Measurements from ENCODE around the gene ADCY9. TPM values are rescaled to one million over a fixed set of nuclear protein-coding genes. Genes with fewer than 3 reads are reported as not detected.

The ADCY9 gene
- total RNA-seq, 1 experiment from 2014 or later: 9.8 TPM

DNA sequence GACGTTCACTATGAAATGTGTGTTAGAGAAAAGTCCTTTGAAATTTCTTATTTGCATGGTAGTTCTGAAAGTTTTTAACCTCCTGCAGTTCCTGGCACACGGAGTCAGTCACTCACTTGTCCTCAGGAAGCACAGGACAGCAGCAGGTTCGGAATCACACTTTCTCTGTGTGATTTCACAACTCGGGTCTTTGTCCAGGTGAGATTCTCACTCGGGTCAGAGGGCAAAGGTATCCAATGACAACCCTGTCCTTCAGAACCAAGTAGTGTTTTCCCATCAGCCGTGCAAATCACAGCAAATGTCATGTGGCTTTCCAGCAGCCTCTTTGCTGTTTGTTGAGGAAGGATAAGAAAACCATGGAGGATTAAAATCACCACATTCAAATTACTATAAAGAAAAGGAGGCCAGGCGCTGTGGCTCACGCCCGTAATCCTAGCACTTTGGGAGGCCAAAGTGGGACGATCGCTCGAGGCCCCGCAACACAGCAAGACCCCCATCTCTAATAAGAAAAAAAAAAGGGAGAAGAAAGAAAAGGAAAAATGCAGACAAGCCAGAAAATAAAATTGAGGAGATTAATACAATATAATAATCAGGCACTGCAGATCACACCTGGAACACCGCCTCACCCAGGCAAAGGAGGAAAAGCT lies 22.0 kb downstream of the ADCY9 start:
- H3K27ac ChIP-seq (ENCODE audit: low read depth, low read length): no peak overlapping the region
- TF ChIP-seq SP1 (IDR thresholded peaks at IDR 0.05; ENCODE audit: low read depth) (no peak), CTCF (IDR thresholded peaks at IDR 0.05 in 2 of 3, conservative IDR thresholded peaks at IDR 0.05 in 1 of 3; ENCODE audit: borderline replicate concordance in 1 of 3, insufficient read depth in 1 of 3, low read depth in 2 of 3, low read length in 2 of 3) (peak in 1 of 3 experiments; percentile 21; a peak in 1 of 6 replicates)
- H3K4me1 ChIP-seq (ENCODE audit: control insufficient read depth in 1 of 2, insufficient read depth in 2 of 2, low read length in 2 of 2): peaks cover 0 to 3% of the 10 kb centered on the region in 2 experiments; a peak in 1 of 4 replicates
- no TSS peak for BruUV-seq (replicated peaks)
- H3K9me2 ChIP-seq (ENCODE audit: insufficient read depth): no peaks in the 10 kb centered on the region
- no peak overlapping the region for H3K4me2 ChIP-seq (ENCODE audit: low read length)
- H3K4me3 ChIP-seq (replicated peaks in 1 of 2; ENCODE audit: low read depth in 1 of 2, low read length in 2 of 2): no peak overlapping the region
- H2AFZ ChIP-seq (ENCODE audit: low read depth, low read length, poor library complexity, severe bottlenecking): no peak overlapping the region
- no peaks in the 10 kb centered on the region for H3K36me3 ChIP-seq (ENCODE audit: control insufficient read depth in 1 of 2, insufficient read depth in 2 of 2, low read length in 2 of 2)
- no peak for DNase-seq (ENCODE audit: low read depth, low spot score)
- no peak for ATAC-seq
- H3K27me3 ChIP-seq (ENCODE audit: insufficient read depth, low read length): no peaks in the 10 kb centered on the region
- H3K79me2 ChIP-seq (ENCODE audit: insufficient read depth, low read length): no peaks in the 10 kb centered on the region
- H3K9me3 ChIP-seq (ENCODE audit: control insufficient read depth in 1 of 2, insufficient read depth in 1 of 2, low read depth in 1 of 2, low read length in 2 of 2): no peaks in the 10 kb centered on the region
- H4K20me1 ChIP-seq (ENCODE audit: insufficient read depth): no peaks in the 10 kb centered on the region
- RAD21 ChIA-PET (ENCODE audit: low non-redundant PET in 1 of 2, low total read pairs in 2 of 2, uncharacterized antibody in 2 of 2, unreplicated experiment in 2 of 2): no interaction called here
- H3K9ac ChIP-seq (ENCODE audit: low read length): no peak overlapping the region
- CTCF ChIA-PET: interaction anchor here (1.0 kb wide), 1 partner anchor 179 kb away, joined by 3 read pairs; the partner anchor contains the start of gene TFAP4
- POLR2A ChIA-PET: no interaction called here
- intact Hi-C loops (cut with micrococcal nuclease): no loop called here

DNA sequence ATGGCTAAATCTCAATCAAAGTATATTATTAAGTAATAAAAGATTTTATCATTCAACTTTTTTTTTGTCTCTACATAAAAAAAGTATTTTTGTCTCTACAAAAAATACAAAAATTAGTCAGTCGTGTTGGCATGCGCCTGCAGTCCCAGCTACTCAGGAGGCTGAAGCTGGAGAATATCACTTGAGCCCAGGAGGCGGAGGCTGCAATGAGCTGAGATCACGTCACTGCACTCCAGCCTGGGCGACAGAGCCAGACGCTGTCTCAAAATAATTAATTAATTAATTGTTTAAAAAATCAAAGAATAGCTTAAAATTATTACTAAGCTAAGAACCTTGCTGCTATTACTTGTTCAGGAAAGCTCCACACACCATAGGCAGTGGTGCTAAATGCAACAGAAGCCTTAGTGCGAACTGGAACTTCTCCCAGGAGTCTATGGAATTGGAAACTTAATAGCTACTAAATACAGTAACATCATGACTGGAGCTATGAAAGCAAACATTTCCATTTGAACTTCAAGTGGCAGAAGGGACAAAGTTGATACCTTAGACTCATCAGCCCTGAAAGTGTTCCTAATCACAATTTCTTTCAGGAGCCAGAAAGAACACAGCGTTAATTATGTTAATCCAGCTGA lies 22.6 kb downstream of the ADCY9 start:
- POLR2A ChIA-PET: no interaction called here
- no peak overlapping the region for H2AFZ ChIP-seq (ENCODE audit: low read depth, low read length, poor library complexity, severe bottlenecking)
- DNase-seq (ENCODE audit: low read depth, low spot score): no peak
- H3K27me3 ChIP-seq (ENCODE audit: insufficient read depth, low read length): no peaks in the 10 kb centered on the region
- no peak for ATAC-seq
- H3K4me1 ChIP-seq (ENCODE audit: control insufficient read depth in 1 of 2, insufficient read depth in 2 of 2, low read length in 2 of 2): peaks cover 0 to 2% of the 10 kb centered on the region in 2 experiments; a peak in 1 of 4 replicates
- no peak overlapping the region for H3K4me3 ChIP-seq (replicated peaks in 1 of 2; ENCODE audit: low read depth in 1 of 2, low read length in 2 of 2)
- RAD21 ChIA-PET (ENCODE audit: low non-redundant PET in 1 of 2, low total read pairs in 2 of 2, uncharacterized antibody in 2 of 2, unreplicated experiment in 2 of 2): no interaction called here
- intact Hi-C loops (cut with micrococcal nuclease): no loop called here
- no peaks in the 10 kb centered on the region for H3K9me2 ChIP-seq (ENCODE audit: insufficient read depth)
- no peaks in the 10 kb centered on the region for H3K36me3 ChIP-seq (ENCODE audit: control insufficient read depth in 1 of 2, insufficient read depth in 2 of 2, low read length in 2 of 2)
- H4K20me1 ChIP-seq (ENCODE audit: insufficient read depth): no peaks in the 10 kb centered on the region
- no peak overlapping the region for H3K4me2 ChIP-seq (ENCODE audit: low read length)
- no peaks in the 10 kb centered on the region for H3K9me3 ChIP-seq (ENCODE audit: control insufficient read depth in 1 of 2, insufficient read depth in 1 of 2, low read depth in 1 of 2, low read length in 2 of 2)
- H3K79me2 ChIP-seq (ENCODE audit: insufficient read depth, low read length): no peaks in the 10 kb centered on the region
- H3K27ac ChIP-seq (ENCODE audit: low read depth, low read length): no peak overlapping the region
- CTCF ChIA-PET: interaction anchor here (1.0 kb wide), 1 partner anchor 179 kb away, joined by 3 read pairs; the partner anchor contains the start of gene TFAP4
- no TSS peak for BruUV-seq (replicated peaks)
- H3K9ac ChIP-seq (ENCODE audit: low read length): no peak overlapping the region
- TF ChIP-seq CTCF (IDR thresholded peaks at IDR 0.05 in 2 of 3, conservative IDR thresholded peaks at IDR 0.05 in 1 of 3; ENCODE audit: borderline replicate concordance in 1 of 3, insufficient read depth in 1 of 3, low read depth in 2 of 3, low read length in 2 of 3): no peak
- no peak for TF ChIP-seq RAD21 (IDR thresholded peaks at IDR 0.05; ENCODE audit: low read depth)
- TF ChIP-seq ELF1 (IDR thresholded peaks at IDR 0.05; ENCODE audit: borderline replicate concordance, low read depth): no peak
- no peak for TF ChIP-seq SRF (IDR thresholded peaks at IDR 0.05; ENCODE audit: low read depth)
- TF ChIP-seq CBX3 (IDR thresholded peaks at IDR 0.05; ENCODE audit: low read depth): no peak
- TF ChIP-seq TCF7L2 (IDR thresholded peaks at IDR 0.05; ENCODE audit: borderline replicate concordance, extremely low read depth, insufficient read depth, insufficient read length): no peak
- TF ChIP-seq YY1 (IDR thresholded peaks at IDR 0.05; ENCODE audit: extremely low read depth, insufficient replicate concordance, low read depth, low read length): no peak
- TF ChIP-seq POLR2A (IDR thresholded peaks at IDR 0.05; ENCODE audit: borderline replicate concordance, extremely low read depth, insufficient read depth, insufficient read length): no peak
- no peak for TF ChIP-seq ZNF274 (IDR thresholded peaks at IDR 0.05; ENCODE audit: low read depth, low read length)
- TF ChIP-seq CEBPB (IDR thresholded peaks at IDR 0.05; ENCODE audit: low read depth): no peak

Data from HCT116 (cell line).